IPS-NIHi7 (cell line): ENCODE measurements around the gene ZCRB1.

Experiments used
- DNase-seq: peaks from one replicate; pipeline ENCODE4 v3.0.0; 2012; ENCODE audit warnings: mixed read lengths; ENCODE audit errors: extremely low spot score

Gene ZCRB1

GRCh38 chr12:42327227-42327590, 1.3 kb upstream of the ZCRB1 start:
- DNase-seq = no peak

GRCh38 chr12:42326541-42327226, 790 bp upstream of the ZCRB1 start:
- no peak for DNase-seq

- DNase-seq = no peak
Observed at GRCh38 chr12:42325326-42325652, 605 bp downstream of the ZCRB1 start.

- DNase-seq = no peak
Observed at GRCh38 chr12:42323856-42324255, 2.0 kb downstream of the ZCRB1 start.

- no peak for DNase-seq
Observed at GRCh38 chr12:42322567-42322966, 3.3 kb downstream of the ZCRB1 start.

- DNase-seq = no peak
Observed at GRCh38 chr12:42320796-42321195, 5.1 kb downstream of the ZCRB1 start.

GRCh38 chr12:42315108-42315507, 10.8 kb downstream of the ZCRB1 start:
- no peak for DNase-seq

- DNase-seq = no peak
Observed at GRCh38 chr12:42309996-42310395, 15.9 kb downstream of the ZCRB1 start.

- DNase-seq = no peak
Observed at GRCh38 chr12:42308390-42308789, 17.5 kb downstream of the ZCRB1 start.

- DNase-seq = no peak
Observed at GRCh38 chr12:42306297-42306696, 19.6 kb downstream of the ZCRB1 start.

GRCh38 chr12:42299392-42300308, 26.2 kb downstream of the ZCRB1 start:
- no peak for DNase-seq

GRCh38 chr12:42298887-42299286, 27.0 kb downstream of the ZCRB1 start:
- DNase-seq = no peak

- DNase-seq = peak; percentile 24
Observed at GRCh38 chr12:42296503-42297109, 29.3 kb downstream of the ZCRB1 start.

- no peak for DNase-seq
Observed at GRCh38 chr12:42291680-42292079, 34.2 kb downstream of the ZCRB1 start.

GRCh38 chr12:42288544-42288943, 37.4 kb downstream of the ZCRB1 start:
- DNase-seq = no peak

GRCh38 chr12:42286741-42287140, 39.2 kb downstream of the ZCRB1 start:
- DNase-seq = no peak

- no peak for DNase-seq
Observed at GRCh38 chr12:42285431-42285830, 40.5 kb downstream of the ZCRB1 start.

- DNase-seq = no peak
Observed at GRCh38 chr12:42284876-42285275, 41.0 kb downstream of the ZCRB1 start.

GRCh38 chr12:42284157-42284556, 41.7 kb downstream of the ZCRB1 start:
- DNase-seq = no peak

- no peak for DNase-seq
Observed at GRCh38 chr12:42283739-42284138, 42.2 kb downstream of the ZCRB1 start.

- no peak for DNase-seq
Observed at GRCh38 chr12:42282294-42282693, 43.6 kb downstream of the ZCRB1 start.

- no peak for DNase-seq
Observed at GRCh38 chr12:42281844-42282243, 44.0 kb downstream of the ZCRB1 start.

- no peak for DNase-seq
Observed at GRCh38 chr12:42281278-42281677, 44.6 kb downstream of the ZCRB1 start.
